Measurements from ENCODE around the gene OIT3.

GRCh38 chr10:72948762-72949161 is 55.2 kb downstream of the OIT3 start:
- no peak for TF ChIP-seq EZH2 (IDR thresholded peaks at IDR 0.05)
- no peak for TF ChIP-seq POLR2AphosphoS5 (IDR thresholded peaks at IDR 0.05; ENCODE audit: borderline replicate concordance, low read depth, low read length)
- no peak for TF ChIP-seq FOXP2 (optimal IDR thresholded peaks at IDR 0.05; ENCODE audit: control extremely low read depth, extremely low read length, insufficient read depth)
